GM23338 (cell line): ENCODE results near the gene SLC12A6. TPM values are rescaled to one million over a fixed set of nuclear protein-coding genes. Genes with fewer than 3 reads are reported as not detected.
A peak's percentile ranks its signal among the peaks of the same experiment; 100 is the strongest.
"Not testable (repeated sequence)": the region's sequence is repeated elsewhere in the genome, so short reads cannot be mapped to it uniquely, and the experiment has no call there.

Source experiments
- ATAC-seq: fragments of 200-7000 bp; cut with Tn5 transposase; 3 replicates; pipeline ENCODE4 v1.9.1; 2020
- DNase-seq: peaks from one replicate; pipeline ENCODE4 v3.0.0-alpha.2; 2015; ENCODE audit warnings: low spot score
- H2AFZ ChIP-seq: fragments of 200-600 bp; sonication (generic); 2 replicates; pipeline ENCODE4 v1.8.0; 2016; ENCODE audit warnings: antibody characterized with exemption, mild to moderate bottlenecking, moderate library complexity
- H3F3A ChIP-seq: fragments of 200-600 bp; sonication (generic); replicated peaks from 2 replicates; pipeline ENCODE4 v1.8.0; 2017; ENCODE audit warnings: antibody characterized with exemption, mixed run types, low read depth
- H3K27ac ChIP-seq: fragments of 200-600 bp; sonication (generic); 2 replicates; pipeline ENCODE4 v1.6.1; 2016; ENCODE audit warnings: low read depth
- H3K27me3 ChIP-seq: fragments of 200-600 bp; sonication (generic); 2 replicates; pipeline ENCODE4 v1.8.0; 2016; ENCODE audit warnings: mild to moderate bottlenecking, mixed run types, moderate library complexity; ENCODE audit not compliant: insufficient read depth
- H3K36me3 ChIP-seq: fragments of 200-600 bp; sonication (generic); 2 replicates; pipeline ENCODE4 v1.8.0; 2016; ENCODE audit warnings: mild to moderate bottlenecking; ENCODE audit not compliant: insufficient read depth
- H3K4me1 ChIP-seq: fragments of 200-600 bp; sonication (generic); 2 replicates; pipeline ENCODE4 v1.8.0; 2016; ENCODE audit warnings: mild to moderate bottlenecking, moderate library complexity; ENCODE audit not compliant: insufficient read depth
- H3K4me2 ChIP-seq: fragments of 200-600 bp; sonication (generic); 2 replicates; pipeline ENCODE4 v1.7.1; 2017; ENCODE audit warnings: mixed run types
- H3K4me3 ChIP-seq: fragments of 200-600 bp; sonication (generic); 2 replicates; pipeline ENCODE4 v1.6.1; 2016; ENCODE audit warnings: mixed run types
- H3K79me2 ChIP-seq: fragments of 200-600 bp; sonication (generic); replicated peaks from 2 replicates; pipeline ENCODE4 v1.8.0; 2017; ENCODE audit warnings: mild to moderate bottlenecking; ENCODE audit not compliant: insufficient read depth
- H3K9me2 ChIP-seq: fragments of 200-600 bp; sonication (generic); 2 replicates; pipeline ENCODE4 v1.8.0; 2017; ENCODE audit not compliant: insufficient read depth
- H4K20me1 ChIP-seq: fragments of 200-600 bp; sonication (generic); replicated peaks from 2 replicates; pipeline ENCODE4 v1.8.0; 2017; ENCODE audit warnings: mild to moderate bottlenecking; ENCODE audit not compliant: insufficient read depth
- H3K27ac Mint-ChIP-seq: 2 replicates; pipeline ENCODE4 v1.8.0; 2020; ENCODE audit warnings: inconsistent platforms, mild to moderate bottlenecking, moderate library complexity, mixed read lengths
- H3K27me3 Mint-ChIP-seq: 3 replicates; pipeline ENCODE4 v1.8.0; 2022; ENCODE audit warnings: low read depth, mild to moderate bottlenecking, moderate library complexity, mixed read lengths, inconsistent platforms; ENCODE audit not compliant: insufficient read depth, poor library complexity
- H3K36me3 Mint-ChIP-seq: 3 replicates; pipeline ENCODE4 v1.8.0; 2021; ENCODE audit warnings: low read depth, mild to moderate bottlenecking, inconsistent platforms, moderate library complexity, mixed read lengths
- H3K4me1 Mint-ChIP-seq: 3 replicates; pipeline ENCODE4 v1.8.0; 2020; ENCODE audit warnings: mild to moderate bottlenecking, inconsistent platforms, mixed read lengths
- H3K4me3 Mint-ChIP-seq: 3 replicates; pipeline ENCODE4 v1.8.0; 2021; ENCODE audit warnings: moderate library complexity, mild to moderate bottlenecking, inconsistent platforms, mixed read lengths
- H3K9me3 Mint-ChIP-seq: 3 replicates; pipeline ENCODE4 v1.8.0; 2020; ENCODE audit warnings: moderate library complexity, mild to moderate bottlenecking, inconsistent platforms, mixed read lengths
- CREB1 ChIP-seq: fragments of 250-450 bp; sonication (Bioruptor Pico); IDR thresholded peaks from 2 replicates; pipeline ENCODE4 v1.5.0; 2020; ENCODE audit warnings: low read depth, mild to moderate bottlenecking, moderate library complexity
- ETS1 ChIP-seq: IDR thresholded peaks from 2 replicates; pipeline ENCODE4 v1.6.1; 2016; ENCODE audit warnings: antibody characterized with exemption
- EZH2 ChIP-seq: fragments of 200-600 bp; sonication (generic); IDR thresholded peaks from one replicate; pipeline ENCODE4 v1.8.0; 2017; ENCODE audit warnings: antibody characterized with exemption, mild to moderate bottlenecking, low read depth; ENCODE audit not compliant: unreplicated experiment
- EZH2phosphoT487 ChIP-seq: fragments of 200-600 bp; sonication (generic); IDR thresholded peaks from one replicate; pipeline ENCODE4 v1.8.1; 2018; ENCODE audit warnings: antibody characterized with exemption; ENCODE audit not compliant: unreplicated experiment
- JUNB ChIP-seq: IDR thresholded peaks from one replicate; pipeline ENCODE4 v1.6.1; 2016; ENCODE audit warnings: antibody characterized with exemption; ENCODE audit not compliant: unreplicated experiment
- NANOG ChIP-seq: IDR thresholded peaks from 2 replicates; pipeline ENCODE4 v1.6.1; 2016; ENCODE audit warnings: antibody characterized with exemption, borderline replicate concordance
- POLR2AphosphoS5 ChIP-seq: IDR thresholded peaks from 2 replicates; pipeline ENCODE4 v1.6.1; 2016; ENCODE audit warnings: antibody characterized with exemption, low read depth
- STAT1 ChIP-seq: IDR thresholded peaks from one replicate; pipeline ENCODE4 v1.6.1; 2016; ENCODE audit warnings: antibody characterized with exemption; ENCODE audit not compliant: unreplicated experiment
- ZNF114 ChIP-seq: fragments of 250-450 bp; sonication (Bioruptor Pico); IDR thresholded peaks from 2 replicates; pipeline ENCODE4 v1.5.0; 2020; ENCODE audit warnings: mild to moderate bottlenecking, moderate library complexity
- polyA plus RNA-seq: library from polyadenylated mRNA; unstranded; fragments of >200 nt; fragmentation: Nextera tagmentation; extraction: Ambion mirVana; gene quantifications from 2 replicates; pipeline ENCODE4 v1.2.1, GENCODE V29; 2016
- total RNA-seq: library from RNA; depleted of rRNA; stranded (reverse); fragments of >200 nt; shearing (Covaris generic); gene quantifications from 2 replicates; pipeline ENCODE4 v1.2.3, GENCODE V29; 2014
- TF ChIP-seq, protein P1 (sequence below): IDR thresholded peaks from one replicate; pipeline ENCODE4 v1.6.1; 2018; ENCODE audit warnings: antibody characterized with exemption; ENCODE audit not compliant: unreplicated experiment
- TF ChIP-seq, protein P2 (sequence below), 2 experiments: fragments of 200-600 bp in 1 of 2; sonication (generic) in 1 of 2; conservative IDR thresholded peaks; 2 replicates each; pipeline versions ENCODE4 v1.5.1 to v1.6.1; 2016 to 2017; ENCODE audit warnings: antibody characterized with exemption in 2 of 2, low read depth in 2 of 2, mild to moderate bottlenecking in 2 of 2, moderate library complexity in 1 of 2

The SLC12A6 gene
- total and polyA plus RNA-seq, 2 experiments from 2014 or later: 2.4 to 14.1 TPM

DNA sequence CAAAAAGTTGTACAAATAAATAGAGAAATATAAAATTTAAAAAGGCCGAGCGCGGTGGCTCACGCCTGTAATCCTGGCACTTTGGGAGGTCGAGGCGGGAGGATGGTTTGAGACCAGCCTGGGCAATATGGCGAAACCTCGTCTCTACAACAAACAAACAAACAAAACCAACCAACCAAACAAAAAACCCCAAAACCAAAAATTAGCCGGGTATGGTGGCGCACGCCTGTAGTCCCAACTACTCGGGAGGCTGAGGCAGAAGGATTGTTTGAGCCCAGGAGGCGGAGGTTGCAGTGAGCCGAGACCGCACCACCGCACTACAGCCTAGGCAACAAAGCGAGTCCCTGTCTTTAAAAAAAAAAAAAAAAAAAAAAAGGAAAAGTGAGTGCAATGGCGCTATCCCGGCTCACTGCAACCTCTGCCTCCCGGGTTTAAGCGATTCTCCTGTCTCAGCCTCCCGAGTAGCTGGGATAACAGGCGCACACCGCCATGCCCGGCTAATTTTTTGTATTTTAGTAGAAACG is 4.7 kb upstream of the SLC12A6 start:
- peak overlapping the region; percentile 94 for H3K27ac ChIP-seq
- H4K20me1 ChIP-seq, ATAC-seq, H3K9me2 ChIP-seq, H3K27me3 Mint-ChIP-seq, H3K36me3 ChIP-seq, H3K9me3 Mint-ChIP-seq, H3K27me3 ChIP-seq, H3K4me3 Mint-ChIP-seq, H3F3A ChIP-seq: not testable (repeated sequence)
- peak; percentile 14 for DNase-seq
- Mint-ChIP-seq H3K36me3 (peaks cover 29% of the 10 kb centered on the region), H3K4me1 (peaks cover 14% of the 10 kb centered on the region; the same call in 2 of the 3 replicates), H3K27ac (peak overlapping the region; percentile 81)
- peak overlapping the region; percentile 54; the same call in 1 of the 2 replicates for H2AFZ ChIP-seq
- H3K79me2 ChIP-seq: peaks cover 24% of the 10 kb centered on the region
- peak overlapping the region; percentile 82 for H3K4me2 ChIP-seq
- H3K4me3 ChIP-seq: peak overlapping the region; percentile 74
- H3K4me1 ChIP-seq: peaks cover 12% of the 10 kb centered on the region; the same call in 1 of the 2 replicates

DNA sequence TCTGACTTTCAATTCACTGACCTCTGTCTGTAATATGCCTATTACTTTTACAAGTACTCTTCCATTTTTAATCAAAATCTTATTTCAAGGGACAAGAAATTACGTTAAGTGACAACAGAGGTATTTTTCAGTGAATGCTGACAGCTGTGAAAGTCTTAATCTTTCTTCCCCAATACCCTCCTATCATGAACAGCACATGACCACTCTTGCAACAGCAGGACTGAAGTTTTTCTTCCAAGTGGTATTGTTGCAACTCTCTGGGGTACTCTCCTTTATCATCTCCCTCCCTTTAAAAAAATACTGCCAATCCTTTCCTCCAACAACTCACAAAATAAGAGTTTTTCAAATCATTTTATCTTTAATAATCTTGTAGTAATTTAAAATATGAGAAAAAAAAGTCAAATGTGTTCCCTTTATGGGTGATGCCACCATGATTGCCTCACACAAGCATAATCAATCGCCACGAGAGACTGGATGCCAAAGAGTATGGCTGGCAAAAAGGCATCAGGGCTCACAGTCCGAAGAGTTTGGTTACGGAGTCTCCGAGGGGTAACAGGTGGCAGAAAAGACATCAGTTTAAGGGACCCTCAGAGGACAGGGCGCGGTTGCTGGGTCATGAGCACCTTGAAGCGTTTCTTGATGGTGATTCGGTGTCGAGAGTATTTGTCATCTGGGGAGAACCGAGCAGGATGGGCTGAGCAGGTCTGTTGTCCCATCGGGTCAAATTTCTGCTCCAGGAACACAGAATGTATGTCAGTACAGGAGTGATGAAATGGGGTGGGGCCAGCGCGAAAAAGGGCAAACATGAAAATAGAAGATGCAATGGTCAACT is 4.0 kb upstream of the SLC12A6 start:
- no peak overlapping the region for H3K27ac ChIP-seq
- Mint-ChIP-seq H3K36me3 (peaks cover 29% of the 10 kb centered on the region), H3K9me3 (peaks cover 4% of the 10 kb centered on the region; the same call in 2 of the 3 replicates), H3K4me3 (no peak overlapping the region; the same call in 1 of the 3 replicates), H3K27ac (peak overlapping the region; percentile 81), H3K4me1 (peaks cover 20% of the 10 kb centered on the region), H3K27me3 (peaks cover 5% of the 10 kb centered on the region)
- peaks cover 7% of the 10 kb centered on the region for H3K36me3 ChIP-seq
- peaks cover 17% of the 10 kb centered on the region for H3K4me1 ChIP-seq
- no peaks in the 10 kb centered on the region for H3K27me3 ChIP-seq
- no peak for DNase-seq
- ATAC-seq: no peak
- peaks cover 24% of the 10 kb centered on the region for H3K79me2 ChIP-seq
- peaks cover 4% of the 10 kb centered on the region; the same call in 1 of the 2 replicates for H4K20me1 ChIP-seq
- peak overlapping the region; percentile 82 for H3K4me2 ChIP-seq
- H2AFZ ChIP-seq: no peak overlapping the region
- no peaks in the 10 kb centered on the region for H3F3A ChIP-seq
- H3K9me2 ChIP-seq: no peaks in the 10 kb centered on the region
- peak overlapping the region; percentile 74 for H3K4me3 ChIP-seq
- TF ChIP-seq ETS1 (no peak), NANOG (no peak), EZH2 (no peak), CREB1 (no peak), EZH2phosphoT487 (no peak), STAT1 (no peak), ZNF114 (no peak), JUNB (no peak), POLR2AphosphoS5 (no peak)
- TF ChIP-seq, protein P1, sequence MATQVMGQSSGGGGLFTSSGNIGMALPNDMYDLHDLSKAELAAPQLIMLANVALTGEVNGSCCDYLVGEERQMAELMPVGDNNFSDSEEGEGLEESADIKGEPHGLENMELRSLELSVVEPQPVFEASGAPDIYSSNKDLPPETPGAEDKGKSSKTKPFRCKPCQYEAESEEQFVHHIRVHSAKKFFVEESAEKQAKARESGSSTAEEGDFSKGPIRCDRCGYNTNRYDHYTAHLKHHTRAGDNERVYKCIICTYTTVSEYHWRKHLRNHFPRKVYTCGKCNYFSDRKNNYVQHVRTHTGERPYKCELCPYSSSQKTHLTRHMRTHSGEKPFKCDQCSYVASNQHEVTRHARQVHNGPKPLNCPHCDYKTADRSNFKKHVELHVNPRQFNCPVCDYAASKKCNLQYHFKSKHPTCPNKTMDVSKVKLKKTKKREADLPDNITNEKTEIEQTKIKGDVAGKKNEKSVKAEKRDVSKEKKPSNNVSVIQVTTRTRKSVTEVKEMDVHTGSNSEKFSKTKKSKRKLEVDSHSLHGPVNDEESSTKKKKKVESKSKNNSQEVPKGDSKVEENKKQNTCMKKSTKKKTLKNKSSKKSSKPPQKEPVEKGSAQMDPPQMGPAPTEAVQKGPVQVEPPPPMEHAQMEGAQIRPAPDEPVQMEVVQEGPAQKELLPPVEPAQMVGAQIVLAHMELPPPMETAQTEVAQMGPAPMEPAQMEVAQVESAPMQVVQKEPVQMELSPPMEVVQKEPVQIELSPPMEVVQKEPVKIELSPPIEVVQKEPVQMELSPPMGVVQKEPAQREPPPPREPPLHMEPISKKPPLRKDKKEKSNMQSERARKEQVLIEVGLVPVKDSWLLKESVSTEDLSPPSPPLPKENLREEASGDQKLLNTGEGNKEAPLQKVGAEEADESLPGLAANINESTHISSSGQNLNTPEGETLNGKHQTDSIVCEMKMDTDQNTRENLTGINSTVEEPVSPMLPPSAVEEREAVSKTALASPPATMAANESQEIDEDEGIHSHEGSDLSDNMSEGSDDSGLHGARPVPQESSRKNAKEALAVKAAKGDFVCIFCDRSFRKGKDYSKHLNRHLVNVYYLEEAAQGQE: no peak
- TF ChIP-seq, protein P2, sequence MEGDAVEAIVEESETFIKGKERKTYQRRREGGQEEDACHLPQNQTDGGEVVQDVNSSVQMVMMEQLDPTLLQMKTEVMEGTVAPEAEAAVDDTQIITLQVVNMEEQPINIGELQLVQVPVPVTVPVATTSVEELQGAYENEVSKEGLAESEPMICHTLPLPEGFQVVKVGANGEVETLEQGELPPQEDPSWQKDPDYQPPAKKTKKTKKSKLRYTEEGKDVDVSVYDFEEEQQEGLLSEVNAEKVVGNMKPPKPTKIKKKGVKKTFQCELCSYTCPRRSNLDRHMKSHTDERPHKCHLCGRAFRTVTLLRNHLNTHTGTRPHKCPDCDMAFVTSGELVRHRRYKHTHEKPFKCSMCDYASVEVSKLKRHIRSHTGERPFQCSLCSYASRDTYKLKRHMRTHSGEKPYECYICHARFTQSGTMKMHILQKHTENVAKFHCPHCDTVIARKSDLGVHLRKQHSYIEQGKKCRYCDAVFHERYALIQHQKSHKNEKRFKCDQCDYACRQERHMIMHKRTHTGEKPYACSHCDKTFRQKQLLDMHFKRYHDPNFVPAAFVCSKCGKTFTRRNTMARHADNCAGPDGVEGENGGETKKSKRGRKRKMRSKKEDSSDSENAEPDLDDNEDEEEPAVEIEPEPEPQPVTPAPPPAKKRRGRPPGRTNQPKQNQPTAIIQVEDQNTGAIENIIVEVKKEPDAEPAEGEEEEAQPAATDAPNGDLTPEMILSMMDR (conservative IDR thresholded peaks at IDR 0.05; ENCODE audit: low read depth in 2 of 2): no peak
